HG03439 (cell line): ENCODE measurements around the gene WIPF3.

Source experiments
- ATAC-seq: cut with Tn5 transposase; IDR thresholded peaks from one replicate; pipeline ENCODE4 v1.9.1; 2021; ENCODE audit warnings: mild to moderate bottlenecking, moderate library complexity; ENCODE audit not compliant: unreplicated experiment

WIPF3 gene

DNA sequence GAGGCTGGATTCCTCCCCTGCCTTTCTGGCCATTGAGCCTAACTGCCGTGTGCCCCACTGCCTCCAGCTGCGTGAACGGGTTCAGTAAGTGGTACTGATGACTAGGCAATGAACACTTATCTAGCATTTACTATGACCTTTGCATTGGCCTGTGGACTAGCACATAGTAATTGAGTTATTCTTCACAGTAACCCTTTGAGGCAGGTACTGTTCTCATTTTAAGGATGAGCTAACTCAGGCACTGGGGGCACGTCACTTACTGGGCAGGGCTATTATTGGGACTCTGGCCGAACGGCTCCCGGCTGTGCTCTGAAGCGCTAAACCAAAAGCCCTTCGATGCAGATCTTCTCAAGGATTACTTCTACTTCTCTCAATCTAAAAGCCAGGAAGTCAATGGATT is 38.3 kb downstream of the WIPF3 start:
- no peak for ATAC-seq

DNA sequence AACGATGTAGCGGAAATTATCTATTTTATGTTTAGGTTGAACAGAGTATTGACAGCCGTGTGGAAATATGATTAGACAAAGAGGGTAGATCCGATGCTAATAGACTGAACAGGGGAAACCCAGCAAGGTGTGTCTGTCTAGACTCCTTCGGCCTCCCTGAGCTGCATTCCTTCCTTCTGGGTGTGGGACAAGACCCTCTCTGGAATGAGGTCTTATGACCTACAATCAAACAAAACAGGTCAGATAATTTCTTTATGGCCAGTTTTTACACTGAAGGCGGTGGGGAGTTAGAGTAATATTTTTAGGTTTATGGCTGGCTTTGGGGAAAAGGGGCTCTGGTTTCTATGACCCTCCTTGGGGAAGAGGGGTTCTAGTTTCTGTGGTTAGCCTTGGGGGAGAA is 41.2 kb downstream of the WIPF3 start:
- no peak for ATAC-seq

GRCh38 chr7:29847916-29848315 is 41.6 kb downstream of the WIPF3 start:
- no peak for ATAC-seq

DNA sequence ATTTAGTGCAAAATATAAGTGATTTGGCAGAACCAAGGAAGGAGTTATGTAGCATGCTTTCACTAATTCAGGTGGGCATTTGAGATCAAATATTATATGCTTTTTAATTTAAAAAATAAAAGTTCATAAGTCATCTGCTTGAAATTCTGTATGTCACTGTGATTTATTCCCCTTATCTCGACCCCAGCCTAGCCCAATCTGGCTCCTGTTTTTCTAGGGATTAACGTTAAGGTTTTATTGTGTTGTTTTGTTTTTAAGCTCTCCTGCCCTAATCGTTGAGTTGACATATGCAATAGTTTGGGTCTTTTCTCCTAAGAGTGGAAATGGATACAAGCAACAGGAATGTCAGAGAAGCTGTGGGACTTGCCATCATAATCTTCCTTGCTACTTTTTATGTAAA is 42.6 kb downstream of the WIPF3 start:
- ATAC-seq, result no peak

DNA sequence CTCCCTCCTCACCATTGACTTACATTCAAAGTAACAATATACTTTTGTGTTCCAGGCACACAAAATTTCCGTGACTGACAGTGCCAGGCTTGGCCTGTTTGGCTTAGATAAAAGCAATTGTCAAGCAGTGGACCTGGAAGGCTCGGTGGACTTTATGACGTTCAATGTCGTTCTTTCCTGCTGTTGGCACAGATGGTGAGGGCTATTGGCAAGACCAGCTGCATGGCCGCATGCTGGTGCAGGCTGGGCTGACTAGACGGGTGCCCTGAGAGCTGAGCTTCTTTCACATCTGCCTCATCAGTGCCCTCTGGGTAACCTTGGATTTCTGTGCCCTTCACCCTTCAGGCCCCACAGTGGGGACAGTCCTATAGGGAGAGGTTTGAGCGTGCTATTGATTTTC is 45.2 kb downstream of the WIPF3 start:
- no peak for ATAC-seq

DNA sequence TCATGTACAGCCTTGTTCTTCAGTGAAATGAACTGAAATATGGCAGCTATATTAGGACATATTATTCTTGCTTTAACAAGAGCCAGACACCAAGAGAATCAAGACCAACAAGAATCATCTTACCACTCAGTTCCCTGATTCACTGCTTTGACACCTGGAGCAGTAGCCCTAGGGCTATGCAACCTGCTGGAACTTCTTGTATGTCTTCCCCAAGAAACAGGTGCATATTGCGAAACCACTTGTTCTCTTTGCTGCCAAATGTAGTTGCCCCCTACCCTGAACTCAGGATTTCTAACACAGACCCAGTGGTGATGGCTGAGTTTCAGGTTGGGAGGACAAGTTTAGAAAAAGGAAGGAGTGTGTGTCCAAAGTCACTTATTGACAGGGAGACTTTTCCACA is 46.1 kb downstream of the WIPF3 start:
- ATAC-seq, result no peak

DNA sequence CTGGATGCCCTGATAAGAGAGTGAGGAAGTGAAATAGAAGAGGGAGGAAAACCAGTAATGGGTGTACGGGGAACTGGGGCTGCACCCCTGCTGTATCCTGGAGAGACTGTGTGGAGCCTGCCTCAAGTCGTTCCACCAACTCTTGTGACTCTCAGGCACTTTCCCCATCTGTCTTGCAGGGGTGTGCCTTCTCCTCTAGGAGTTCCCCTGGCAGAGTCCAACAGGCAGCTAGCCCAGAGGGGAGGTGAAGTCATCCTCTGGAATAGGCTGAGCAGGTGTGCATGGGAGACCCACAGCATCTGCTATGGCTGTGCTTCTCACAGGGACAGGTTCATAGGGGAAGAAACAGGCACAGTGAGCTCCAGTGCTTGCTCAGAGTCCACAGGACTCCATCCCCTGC is 46.8 kb downstream of the WIPF3 start:
- no peak for ATAC-seq

DNA sequence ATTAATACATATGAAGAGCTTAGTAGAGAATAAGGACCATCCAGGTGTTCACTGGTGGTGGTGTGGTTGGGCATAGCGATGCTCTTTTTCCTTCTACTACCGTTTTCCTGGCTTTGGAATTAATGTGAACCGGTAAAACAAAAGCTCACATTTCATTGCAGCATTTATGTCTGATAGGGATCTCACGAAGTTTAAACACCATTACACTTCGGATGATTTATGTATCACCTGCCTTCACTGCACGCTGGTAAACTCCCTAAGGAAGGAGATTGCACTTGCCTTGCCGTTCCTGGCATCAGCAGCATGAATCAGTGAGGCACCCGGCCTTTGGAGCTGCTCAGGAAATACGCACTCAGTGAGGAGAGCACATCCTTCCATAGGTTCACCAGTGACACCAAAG is 47.5 kb downstream of the WIPF3 start:
- no peak for ATAC-seq

- no peak for ATAC-seq
Observed at GRCh38 chr7:29854257-29854938, 48.1 kb downstream of the WIPF3 start.

DNA sequence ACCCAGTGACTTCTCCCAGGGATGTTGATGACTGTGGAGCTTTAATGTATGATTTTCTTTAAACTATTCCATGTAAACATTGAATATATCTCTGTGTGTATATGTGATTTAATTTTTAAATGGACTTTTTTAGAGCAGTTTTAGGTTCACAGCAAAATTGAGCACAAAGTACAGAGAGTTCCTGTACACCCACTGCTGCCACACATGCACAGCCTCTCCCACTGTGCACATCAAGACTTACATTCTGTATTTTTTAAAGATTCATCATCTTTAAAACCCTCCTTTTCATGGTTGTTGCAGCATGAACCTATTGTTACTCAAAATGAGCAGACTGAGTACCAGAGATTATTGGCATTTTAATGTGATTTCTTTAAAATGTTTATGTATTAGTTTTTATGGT is 51.3 kb downstream of the WIPF3 start:
- ATAC-seq, result no peak

GRCh38 chr7:29858191-29858951 is 52.1 kb downstream of the WIPF3 start:
- ATAC-seq, result no peak

- no peak for ATAC-seq
Observed at GRCh38 chr7:29859104-29859503, 52.8 kb downstream of the WIPF3 start.

DNA sequence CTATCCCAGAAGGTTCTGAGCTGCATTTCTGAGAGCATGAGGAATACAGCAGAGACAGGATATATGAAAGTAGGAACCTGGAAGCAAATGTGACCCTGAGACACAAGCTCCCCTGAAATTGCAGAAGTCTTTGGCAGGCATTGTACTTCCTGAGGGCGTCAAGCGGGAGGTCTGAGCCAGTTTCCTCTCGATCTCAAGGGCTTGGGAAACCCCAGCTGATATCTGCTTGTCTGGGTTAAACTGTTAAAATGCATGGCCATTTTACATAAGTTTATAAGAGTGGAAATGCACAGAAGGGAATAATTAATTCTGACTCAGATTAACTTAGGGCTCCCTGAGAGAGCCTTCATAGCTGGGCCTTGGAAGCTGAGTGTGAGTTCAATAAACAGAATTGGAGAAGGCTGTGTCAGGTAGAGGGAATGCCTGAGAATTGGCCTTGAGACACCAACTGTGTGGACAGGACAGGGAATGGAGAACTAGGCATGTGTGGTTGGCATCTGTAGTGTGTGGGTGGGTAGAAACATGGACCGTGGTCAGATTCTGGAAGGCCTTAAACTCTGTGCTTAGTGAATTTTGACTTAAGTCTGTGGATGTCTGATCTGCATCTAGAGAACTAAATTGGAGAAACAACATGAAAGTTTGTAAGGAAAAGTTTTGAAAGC is 53.3 kb downstream of the WIPF3 start:
- no peak for ATAC-seq

DNA sequence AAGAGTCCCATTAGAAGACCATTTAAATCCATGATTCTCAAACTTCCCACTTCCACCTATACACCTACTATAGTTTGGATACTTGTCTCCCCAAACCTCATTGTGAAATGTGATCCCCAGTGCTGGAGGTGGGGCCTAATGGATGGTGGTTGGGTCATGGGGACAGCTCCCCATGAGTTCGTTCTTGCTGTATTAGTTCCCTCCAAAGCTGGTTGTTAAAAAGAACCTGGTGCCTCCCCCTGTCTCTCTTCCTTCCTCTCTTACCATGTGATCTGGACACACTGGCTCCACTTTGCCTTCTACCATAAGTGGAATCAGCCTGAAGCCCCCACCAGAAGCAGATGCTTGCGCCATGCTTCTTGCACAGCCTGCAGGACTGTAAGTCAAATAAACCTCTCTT is 53.9 kb downstream of the WIPF3 start:
- ATAC-seq, result no peak

- no peak for ATAC-seq
Observed at GRCh38 chr7:29861884-29862283, 55.6 kb downstream of the WIPF3 start.

- no peak for ATAC-seq
Observed at GRCh38 chr7:29864656-29865055, 58.3 kb downstream of the WIPF3 start.

DNA sequence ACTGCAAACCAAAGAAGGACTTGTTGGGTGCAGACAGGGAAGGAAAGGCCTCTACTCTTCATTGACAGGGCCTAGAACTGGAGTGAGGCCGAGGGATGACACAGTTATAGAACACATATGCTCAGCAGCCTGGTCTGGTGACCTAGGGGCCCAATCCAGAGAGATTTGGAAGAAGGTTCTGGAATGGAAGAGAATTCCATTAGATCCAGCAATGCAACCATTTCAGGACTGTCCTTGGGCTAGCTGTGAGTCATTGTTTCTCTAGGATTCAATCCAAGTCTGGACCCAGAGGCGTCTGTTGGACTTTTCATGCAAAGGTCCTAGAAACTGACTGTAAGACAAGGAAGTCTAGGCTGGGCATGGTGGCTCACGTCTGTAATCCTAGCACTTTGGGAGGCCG is 59.2 kb downstream of the WIPF3 start:
- ATAC-seq, result no peak

GRCh38 chr7:29866490-29866930 is 60.2 kb downstream of the WIPF3 start:
- no peak for ATAC-seq

GRCh38 chr7:29871787-29872398 is 65.6 kb downstream of the WIPF3 start:
- ATAC-seq, result no peak

- no peak for ATAC-seq
Observed at GRCh38 chr7:29873644-29874294, 67.5 kb downstream of the WIPF3 start.

GRCh38 chr7:29875741-29876140 is 69.4 kb downstream of the WIPF3 start:
- no peak for ATAC-seq
